Endodermal cell (in vitro differentiated cells): Measurements from ENCODE around the gene ANKRD9. TPM values are rescaled to one million over a fixed set of nuclear protein-coding genes. Genes with fewer than 3 reads are reported as not detected.
A peak's percentile ranks its signal among the peaks of the same experiment; 100 is the strongest.

Source experiments
- DNase-seq: peaks from one replicate; pipeline ENCODE4 v3.0.0-alpha.2; 2017
- H3K27ac ChIP-seq: 2 replicates; pipeline ENCODE4 v1.5.1; 2013; ENCODE audit warnings: mild to moderate bottlenecking, low read depth, low read length, moderate library complexity
- H3K27me3 ChIP-seq: 2 replicates; pipeline ENCODE4 v1.6.1; 2013; ENCODE audit warnings: mild to moderate bottlenecking, low read length, moderate library complexity; ENCODE audit not compliant: insufficient read depth, control insufficient read depth, poor library complexity, severe bottlenecking
- H3K36me3 ChIP-seq: 2 replicates; pipeline ENCODE4 v1.7.0; 2013; ENCODE audit warnings: mild to moderate bottlenecking, low read length, moderate library complexity; ENCODE audit not compliant: control insufficient read depth, insufficient read depth
- H3K4me1 ChIP-seq: one replicate; pipeline ENCODE4 v1.7.0; 2013; ENCODE audit warnings: low read length; ENCODE audit not compliant: control insufficient read depth, insufficient read depth
- H3K4me3 ChIP-seq: 2 replicates; pipeline ENCODE4 v1.5.1; 2013; ENCODE audit warnings: mild to moderate bottlenecking, low read length, moderate library complexity
- H3K9ac ChIP-seq: 2 replicates; pipeline ENCODE4 v1.6.1; 2013; ENCODE audit warnings: mild to moderate bottlenecking, low read length, moderate library complexity; ENCODE audit not compliant: poor library complexity, severe bottlenecking; ENCODE audit errors: extremely low read depth
- H3K9me3 ChIP-seq: 2 replicates; pipeline ENCODE4 v1.6.1; 2013; ENCODE audit warnings: mild to moderate bottlenecking, low read length, moderate library complexity; ENCODE audit not compliant: control insufficient read depth
- H3K27ac Mint-ChIP-seq: 2 replicates; pipeline ENCODE4 v1.8.0; 2020; ENCODE audit warnings: mixed read lengths
- H3K27me3 Mint-ChIP-seq: 2 replicates; pipeline ENCODE4 v1.8.0; 2021; ENCODE audit warnings: mild to moderate bottlenecking, mixed read lengths; ENCODE audit not compliant: insufficient read depth
- H3K36me3 Mint-ChIP-seq: 2 replicates; pipeline ENCODE4 v1.8.0; 2020; ENCODE audit warnings: low read depth, mixed read lengths
- H3K4me1 Mint-ChIP-seq: 2 replicates; pipeline ENCODE4 v1.8.0; 2020; ENCODE audit warnings: mixed read lengths
- H3K4me3 Mint-ChIP-seq: 2 replicates; pipeline ENCODE4 v1.8.0; 2020; ENCODE audit warnings: mild to moderate bottlenecking, moderate library complexity, mixed read lengths
- H3K9me3 Mint-ChIP-seq: 2 replicates; pipeline ENCODE4 v1.8.0; 2020; ENCODE audit warnings: mild to moderate bottlenecking, mixed read lengths
- WGBS, 2 experiments: methylation state at CpG; one replicate each; pipeline versions ENCODE4 v1.1.5 to v1.1.7; 2013; ENCODE audit warnings: missing lambda C conversion rate in 2 of 2, mixed read lengths in 1 of 2; ENCODE audit not compliant: insufficient coverage in 1 of 2, insufficient read length in 1 of 2; 5-methylcytosine and 5-hydroxymethylcytosine counted together
- total RNA-seq, 2 donors: library from RNA; stranded (reverse); fragmentation: NEBNext Ultra II Directional in 1 of 2; extraction: Animal tissue kit (Norgen Biotek cat#: 25700) in 1 of 2; gene quantifications; 2 replicates in 1 of 2; 3 replicates in 1 of 2; pipeline ENCODE4 v1.2.1, GENCODE V29; 2021
- TF ChIP-seq, protein P1 (sequence below): fragments of 200-600 bp; sonication (generic); conservative IDR thresholded peaks from 2 replicates; pipeline ENCODE4 v1.5.0; 2021; ENCODE audit warnings: antibody characterized with exemption, mild to moderate bottlenecking

ANKRD9 gene
- total RNA-seq, 2 donors from 2014 or later: 32.7 to 38.9 TPM

DNA sequence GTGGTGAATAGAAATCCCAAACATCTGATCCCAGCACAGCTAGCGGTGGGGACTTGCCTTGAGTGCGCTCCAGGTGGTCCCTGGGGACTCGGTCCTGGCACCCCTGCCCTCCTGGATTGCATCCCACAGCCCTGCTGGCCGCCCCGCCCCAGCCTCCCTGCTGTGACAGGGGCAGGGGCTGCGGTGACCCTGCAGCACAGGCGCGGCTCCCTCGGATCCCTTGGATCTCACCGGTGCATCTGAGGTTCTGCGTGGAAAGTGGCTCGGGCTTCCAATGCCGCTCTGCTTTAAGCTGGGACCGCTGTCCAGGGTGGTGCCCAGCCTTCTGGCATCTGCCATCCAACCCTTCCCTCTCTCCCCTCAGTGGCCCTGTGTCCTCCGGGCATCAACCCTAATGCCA lies 16.0 kb downstream of the ANKRD9 start:
- no peaks in the 10 kb centered on the region for H3K27me3 Mint-ChIP-seq
- Histone ChIP-seq H3K4me1 (no peaks in the 10 kb centered on the region), H3K36me3 (peaks cover 1% of the 10 kb centered on the region), H3K9me3 (no peaks in the 10 kb centered on the region), H3K9ac (no peak overlapping the region), H3K4me3 (no peak overlapping the region), H3K27me3 (no peaks in the 10 kb centered on the region), H3K27ac (no peak overlapping the region)
- WGBS, 2 experiments: 95 to 98% methylated on average over 10 to 15 of the region's 15 CpGs
- no peaks in the 10 kb centered on the region for H3K9me3 Mint-ChIP-seq
- TF ChIP-seq, protein P1, sequence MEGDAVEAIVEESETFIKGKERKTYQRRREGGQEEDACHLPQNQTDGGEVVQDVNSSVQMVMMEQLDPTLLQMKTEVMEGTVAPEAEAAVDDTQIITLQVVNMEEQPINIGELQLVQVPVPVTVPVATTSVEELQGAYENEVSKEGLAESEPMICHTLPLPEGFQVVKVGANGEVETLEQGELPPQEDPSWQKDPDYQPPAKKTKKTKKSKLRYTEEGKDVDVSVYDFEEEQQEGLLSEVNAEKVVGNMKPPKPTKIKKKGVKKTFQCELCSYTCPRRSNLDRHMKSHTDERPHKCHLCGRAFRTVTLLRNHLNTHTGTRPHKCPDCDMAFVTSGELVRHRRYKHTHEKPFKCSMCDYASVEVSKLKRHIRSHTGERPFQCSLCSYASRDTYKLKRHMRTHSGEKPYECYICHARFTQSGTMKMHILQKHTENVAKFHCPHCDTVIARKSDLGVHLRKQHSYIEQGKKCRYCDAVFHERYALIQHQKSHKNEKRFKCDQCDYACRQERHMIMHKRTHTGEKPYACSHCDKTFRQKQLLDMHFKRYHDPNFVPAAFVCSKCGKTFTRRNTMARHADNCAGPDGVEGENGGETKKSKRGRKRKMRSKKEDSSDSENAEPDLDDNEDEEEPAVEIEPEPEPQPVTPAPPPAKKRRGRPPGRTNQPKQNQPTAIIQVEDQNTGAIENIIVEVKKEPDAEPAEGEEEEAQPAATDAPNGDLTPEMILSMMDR: no peak
- H3K4me1 Mint-ChIP-seq: no peaks in the 10 kb centered on the region
- no peak overlapping the region for H3K4me3 Mint-ChIP-seq
- no peak for DNase-seq
- no peak overlapping the region for H3K27ac Mint-ChIP-seq
- H3K36me3 Mint-ChIP-seq: peaks cover 5% of the 10 kb centered on the region

- Histone ChIP-seq H3K36me3 (no peaks in the 10 kb centered on the region), H3K9me3 (no peaks in the 10 kb centered on the region), H3K27me3 (no peaks in the 10 kb centered on the region), H3K27ac (no peak overlapping the region), H3K9ac (no peak overlapping the region), H3K4me1 (no peaks in the 10 kb centered on the region), H3K4me3 (no peak overlapping the region)
- H3K9me3 Mint-ChIP-seq: no peaks in the 10 kb centered on the region
- no peaks in the 10 kb centered on the region for H3K27me3 Mint-ChIP-seq
- DNase-seq: peak; percentile 42
- H3K4me1 Mint-ChIP-seq: no peaks in the 10 kb centered on the region
- 93 to 94% methylated on average over 3 to 15 of the region's 15 CpGs for WGBS, 2 experiments
- TF ChIP-seq, protein P1: no peak
- H3K4me3 Mint-ChIP-seq: no peak overlapping the region
- H3K36me3 Mint-ChIP-seq: peaks cover 2% of the 10 kb centered on the region
- H3K27ac Mint-ChIP-seq: no peak overlapping the region
Measured at GRCh38 chr14:102493096-102493495, 16.5 kb downstream of the ANKRD9 start.

DNA sequence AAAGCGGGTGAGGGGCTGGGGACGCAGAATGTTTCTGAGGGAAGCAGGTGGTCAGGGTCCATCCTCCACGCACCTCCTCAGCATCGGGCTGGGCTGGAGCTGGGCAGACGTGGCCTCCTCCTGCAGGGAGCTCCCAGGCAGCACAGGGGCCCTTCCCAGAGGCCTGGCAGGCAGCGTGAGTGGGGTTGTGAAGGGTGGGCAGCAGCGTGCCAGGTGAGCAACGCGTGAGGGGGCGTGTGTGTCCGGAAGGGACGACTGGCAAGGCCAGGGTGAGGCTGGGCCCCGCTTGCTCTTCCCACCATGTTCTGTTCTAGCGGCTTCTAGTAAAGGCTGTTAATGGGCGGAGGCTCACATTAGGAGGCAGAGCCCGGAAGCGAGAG lies 17.1 kb downstream of the ANKRD9 start:
- Mint-ChIP-seq H3K27ac (no peak overlapping the region), H3K4me3 (no peak overlapping the region), H3K36me3 (no peaks in the 10 kb centered on the region), H3K4me1 (no peaks in the 10 kb centered on the region), H3K27me3 (no peaks in the 10 kb centered on the region), H3K9me3 (no peaks in the 10 kb centered on the region)
- H3K4me1 ChIP-seq: no peaks in the 10 kb centered on the region
- H3K9me3 ChIP-seq: no peaks in the 10 kb centered on the region
- TF ChIP-seq, protein P1: no peak
- no peak for DNase-seq
- no peaks in the 10 kb centered on the region for H3K36me3 ChIP-seq
- H3K27me3 ChIP-seq: no peaks in the 10 kb centered on the region
- no peak overlapping the region for H3K4me3 ChIP-seq
- 94 to 97% methylated on average over 9 to 17 of the region's 17 CpGs for WGBS, 2 experiments
- H3K9ac ChIP-seq: no peak overlapping the region
- no peak overlapping the region for H3K27ac ChIP-seq
